Upper lobe of left lung (tissue), 4 donors: Measurements from ENCODE around the gene HDAC8.

Experiments
- POLR2A ChIP-seq, 4 donors: fragments of 450-650 bp; IDR thresholded peaks; one replicate each; pipeline ENCODE4 v1.5.1; 2016 to 2017; ENCODE audit warnings: antibody characterized with exemption in 4 of 4, mild to moderate bottlenecking in 2 of 4
- TF ChIP-seq, protein P1 (sequence below), 6 experiments: fragments of 450-650 bp in 4 of 6; fragments of 200-600 bp in 2 of 6; sonication (generic) in 2 of 6; IDR thresholded peaks; one replicate each; pipeline ENCODE4 v1.5.1; 2016 to 2019; ENCODE audit warnings: antibody characterized with exemption in 6 of 6

GRCh38 chrX:72572248-72573157, at the start of gene HDAC8:
- TF ChIP-seq, protein P1, sequence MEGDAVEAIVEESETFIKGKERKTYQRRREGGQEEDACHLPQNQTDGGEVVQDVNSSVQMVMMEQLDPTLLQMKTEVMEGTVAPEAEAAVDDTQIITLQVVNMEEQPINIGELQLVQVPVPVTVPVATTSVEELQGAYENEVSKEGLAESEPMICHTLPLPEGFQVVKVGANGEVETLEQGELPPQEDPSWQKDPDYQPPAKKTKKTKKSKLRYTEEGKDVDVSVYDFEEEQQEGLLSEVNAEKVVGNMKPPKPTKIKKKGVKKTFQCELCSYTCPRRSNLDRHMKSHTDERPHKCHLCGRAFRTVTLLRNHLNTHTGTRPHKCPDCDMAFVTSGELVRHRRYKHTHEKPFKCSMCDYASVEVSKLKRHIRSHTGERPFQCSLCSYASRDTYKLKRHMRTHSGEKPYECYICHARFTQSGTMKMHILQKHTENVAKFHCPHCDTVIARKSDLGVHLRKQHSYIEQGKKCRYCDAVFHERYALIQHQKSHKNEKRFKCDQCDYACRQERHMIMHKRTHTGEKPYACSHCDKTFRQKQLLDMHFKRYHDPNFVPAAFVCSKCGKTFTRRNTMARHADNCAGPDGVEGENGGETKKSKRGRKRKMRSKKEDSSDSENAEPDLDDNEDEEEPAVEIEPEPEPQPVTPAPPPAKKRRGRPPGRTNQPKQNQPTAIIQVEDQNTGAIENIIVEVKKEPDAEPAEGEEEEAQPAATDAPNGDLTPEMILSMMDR (IDR thresholded peaks at IDR 0.05), result no peak
- no peak for TF ChIP-seq POLR2A (IDR thresholded peaks at IDR 0.05)
